ENCODE measurements around the gene FBXL22. TPM values are rescaled to one million over a fixed set of nuclear protein-coding genes. Genes with fewer than 3 reads are reported as not detected.

FBXL22 gene
- total RNA-seq, 2 donors from 2014 or later, result 0.29 to 0.90 TPM

GRCh38 chr15:63623232-63623969, 26.2 kb downstream of the FBXL22 start:
- Histone ChIP-seq H3K27me3 (ENCODE audit: control insufficient read depth, insufficient read depth, low read length, poor library complexity, severe bottlenecking) (no peaks in the 10 kb centered on the region), H3K9me3 (ENCODE audit: control insufficient read depth, low read length) (no peaks in the 10 kb centered on the region), H3K4me3 (ENCODE audit: low read length) (no peak overlapping the region), H3K36me3 (ENCODE audit: control insufficient read depth, insufficient read depth, low read length) (peaks cover 48% of the 10 kb centered on the region), H3K27ac (ENCODE audit: low read depth, low read length) (no peak overlapping the region), H3K9ac (ENCODE audit: extremely low read depth, low read length, poor library complexity, severe bottlenecking) (no peak overlapping the region), H3K4me1 (ENCODE audit: control insufficient read depth, insufficient read depth, low read length) (no peaks in the 10 kb centered on the region)
- TF ChIP-seq CTCF (conservative IDR thresholded peaks at IDR 0.05), result no peak
- Mint-ChIP-seq H3K27me3 (ENCODE audit: insufficient read depth) (no peaks in the 10 kb centered on the region), H3K4me1 (no peaks in the 10 kb centered on the region), H3K9me3 (peaks cover 3% of the 10 kb centered on the region), H3K27ac (no peak overlapping the region), H3K4me3 (no peak overlapping the region), H3K36me3 (ENCODE audit: low read depth) (peaks cover 41% of the 10 kb centered on the region)
- DNase-seq, result no peak
- 89 to 98% methylated on average over 6 to 8 of the region's 8 CpGs for whole genome bisulfite sequencing, 2 experiments (ENCODE audit: insufficient coverage in 1 of 2, insufficient read length in 1 of 2)

- Mint-ChIP-seq H3K9me3 (no peaks in the 10 kb centered on the region), H3K36me3 (ENCODE audit: low read depth) (peaks cover 46% of the 10 kb centered on the region), H3K4me1 (no peaks in the 10 kb centered on the region), H3K4me3 (no peak overlapping the region), H3K27ac (no peak overlapping the region), H3K27me3 (ENCODE audit: insufficient read depth) (no peaks in the 10 kb centered on the region)
- Histone ChIP-seq H3K9me3 (ENCODE audit: control insufficient read depth, low read length) (no peaks in the 10 kb centered on the region), H3K4me3 (ENCODE audit: low read length) (no peak overlapping the region), H3K27ac (ENCODE audit: low read depth, low read length) (no peak overlapping the region), H3K9ac (ENCODE audit: extremely low read depth, low read length, poor library complexity, severe bottlenecking) (no peak overlapping the region), H3K4me1 (ENCODE audit: control insufficient read depth, insufficient read depth, low read length) (no peaks in the 10 kb centered on the region), H3K27me3 (ENCODE audit: control insufficient read depth, insufficient read depth, low read length, poor library complexity, severe bottlenecking) (no peaks in the 10 kb centered on the region), H3K36me3 (ENCODE audit: control insufficient read depth, insufficient read depth, low read length) (peaks cover 61% of the 10 kb centered on the region)
- WGBS, 2 experiments (ENCODE audit: insufficient coverage in 1 of 2, insufficient read length in 1 of 2), result 93 to 100% methylated on average over 1 of the region's 1 CpG
- TF ChIP-seq CTCF (conservative IDR thresholded peaks at IDR 0.05), result no peak
- DNase-seq, result no peak
These were observed 29.8 kb downstream of the FBXL22 start for GRCh38 chr15:63626955-63627354.

GRCh38 chr15:63628123-63628822, 31.1 kb downstream of the FBXL22 start:
- Mint-ChIP-seq H3K9me3 (no peaks in the 10 kb centered on the region), H3K27ac (no peak overlapping the region), H3K4me3 (no peak overlapping the region), H3K4me1 (no peaks in the 10 kb centered on the region), H3K27me3 (ENCODE audit: insufficient read depth) (no peaks in the 10 kb centered on the region), H3K36me3 (ENCODE audit: low read depth) (peaks cover 46% of the 10 kb centered on the region)
- H3K9me3 ChIP-seq (ENCODE audit: control insufficient read depth, low read length), result no peaks in the 10 kb centered on the region
- H3K4me1 ChIP-seq (ENCODE audit: control insufficient read depth, insufficient read depth, low read length), result no peaks in the 10 kb centered on the region
- peaks cover 62% of the 10 kb centered on the region for H3K36me3 ChIP-seq (ENCODE audit: control insufficient read depth, insufficient read depth, low read length)
- TF ChIP-seq CTCF (conservative IDR thresholded peaks at IDR 0.05), result no peak
- WGBS, 2 experiments (ENCODE audit: insufficient coverage in 1 of 2, insufficient read length in 1 of 2), result 93 to 94% methylated on average over 5 to 12 of the region's 13 CpGs
- no peak overlapping the region for H3K9ac ChIP-seq (ENCODE audit: extremely low read depth, low read length, poor library complexity, severe bottlenecking)
- H3K27me3 ChIP-seq (ENCODE audit: control insufficient read depth, insufficient read depth, low read length, poor library complexity, severe bottlenecking), result no peaks in the 10 kb centered on the region
- H3K4me3 ChIP-seq (ENCODE audit: low read length), result no peak overlapping the region
- H3K27ac ChIP-seq (ENCODE audit: low read depth, low read length), result no peak overlapping the region
- no peak for DNase-seq

Measured in endodermal cell (in vitro differentiated cells).